ENCODE measurements around the gene CMIP.

Gene CMIP

GRCh38 chr16:81671738-81672597 is 227.4 kb downstream of the CMIP start:
- Histone ChIP-seq H3K9me3 (ENCODE audit: control insufficient read depth, low read length) (no peaks in the 10 kb centered on the region), H3K4me2 (ENCODE audit: low read length) (no peak overlapping the region), H3K4me3 (ENCODE audit: low read depth, low read length) (no peak overlapping the region), H3K9ac (no peak overlapping the region), H3K27ac (no peak overlapping the region), H3K79me2 (no peaks in the 10 kb centered on the region), H3K27me3 (ENCODE audit: control insufficient read depth, insufficient read depth, low read length) (no peaks in the 10 kb centered on the region), H2AFZ (no peak overlapping the region), H3K4me1 (no peaks in the 10 kb centered on the region), H3K36me3 (ENCODE audit: control insufficient read depth, insufficient read depth, low read length) (no peaks in the 10 kb centered on the region)
- TF ChIP-seq, protein P1, sequence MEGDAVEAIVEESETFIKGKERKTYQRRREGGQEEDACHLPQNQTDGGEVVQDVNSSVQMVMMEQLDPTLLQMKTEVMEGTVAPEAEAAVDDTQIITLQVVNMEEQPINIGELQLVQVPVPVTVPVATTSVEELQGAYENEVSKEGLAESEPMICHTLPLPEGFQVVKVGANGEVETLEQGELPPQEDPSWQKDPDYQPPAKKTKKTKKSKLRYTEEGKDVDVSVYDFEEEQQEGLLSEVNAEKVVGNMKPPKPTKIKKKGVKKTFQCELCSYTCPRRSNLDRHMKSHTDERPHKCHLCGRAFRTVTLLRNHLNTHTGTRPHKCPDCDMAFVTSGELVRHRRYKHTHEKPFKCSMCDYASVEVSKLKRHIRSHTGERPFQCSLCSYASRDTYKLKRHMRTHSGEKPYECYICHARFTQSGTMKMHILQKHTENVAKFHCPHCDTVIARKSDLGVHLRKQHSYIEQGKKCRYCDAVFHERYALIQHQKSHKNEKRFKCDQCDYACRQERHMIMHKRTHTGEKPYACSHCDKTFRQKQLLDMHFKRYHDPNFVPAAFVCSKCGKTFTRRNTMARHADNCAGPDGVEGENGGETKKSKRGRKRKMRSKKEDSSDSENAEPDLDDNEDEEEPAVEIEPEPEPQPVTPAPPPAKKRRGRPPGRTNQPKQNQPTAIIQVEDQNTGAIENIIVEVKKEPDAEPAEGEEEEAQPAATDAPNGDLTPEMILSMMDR (IDR thresholded peaks at IDR 0.05) = no peak

- H3K27me3 ChIP-seq (ENCODE audit: control insufficient read depth, insufficient read depth, low read length) = no peaks in the 10 kb centered on the region
- no peaks in the 10 kb centered on the region for H3K79me2 ChIP-seq
- H3K4me1 ChIP-seq = no peaks in the 10 kb centered on the region
- H3K27ac ChIP-seq = no peak overlapping the region
- no peak overlapping the region for H2AFZ ChIP-seq
- no peak overlapping the region for H3K4me3 ChIP-seq (ENCODE audit: low read depth, low read length)
- TF ChIP-seq, protein P1 (IDR thresholded peaks at IDR 0.05) = no peak
- no peaks in the 10 kb centered on the region for H3K36me3 ChIP-seq (ENCODE audit: control insufficient read depth, insufficient read depth, low read length)
- no peak overlapping the region for H3K4me2 ChIP-seq (ENCODE audit: low read length)
- H3K9me3 ChIP-seq (ENCODE audit: control insufficient read depth, low read length) = no peaks in the 10 kb centered on the region
- H3K9ac ChIP-seq = no peak overlapping the region
These were observed 228.8 kb downstream of the CMIP start for GRCh38 chr16:81673432-81673831.

GRCh38 chr16:81675662-81676061 is 231.1 kb downstream of the CMIP start:
- no peaks in the 10 kb centered on the region for H3K79me2 ChIP-seq
- no peak overlapping the region for H3K27ac ChIP-seq
- H3K4me3 ChIP-seq (ENCODE audit: low read depth, low read length) = no peak overlapping the region
- no peaks in the 10 kb centered on the region for H3K4me1 ChIP-seq
- H3K4me2 ChIP-seq (ENCODE audit: low read length) = no peak overlapping the region
- no peaks in the 10 kb centered on the region for H3K9me3 ChIP-seq (ENCODE audit: control insufficient read depth, low read length)
- H3K9ac ChIP-seq = no peak overlapping the region
- H3K27me3 ChIP-seq (ENCODE audit: control insufficient read depth, insufficient read depth, low read length) = no peaks in the 10 kb centered on the region
- no peak overlapping the region for H2AFZ ChIP-seq
- TF ChIP-seq, protein P1 (IDR thresholded peaks at IDR 0.05) = no peak
- no peaks in the 10 kb centered on the region for H3K36me3 ChIP-seq (ENCODE audit: control insufficient read depth, insufficient read depth, low read length)

GRCh38 chr16:81676066-81676882 is 231.7 kb downstream of the CMIP start:
- no peak overlapping the region for H2AFZ ChIP-seq
- no peak overlapping the region for H3K9ac ChIP-seq
- no peaks in the 10 kb centered on the region for H3K4me1 ChIP-seq
- H3K4me3 ChIP-seq (ENCODE audit: low read depth, low read length) = no peak overlapping the region
- TF ChIP-seq, protein P1 (IDR thresholded peaks at IDR 0.05) = no peak
- no peaks in the 10 kb centered on the region for H3K36me3 ChIP-seq (ENCODE audit: control insufficient read depth, insufficient read depth, low read length)
- no peaks in the 10 kb centered on the region for H3K27me3 ChIP-seq (ENCODE audit: control insufficient read depth, insufficient read depth, low read length)
- H3K4me2 ChIP-seq (ENCODE audit: low read length) = no peak overlapping the region
- H3K9me3 ChIP-seq (ENCODE audit: control insufficient read depth, low read length) = no peaks in the 10 kb centered on the region
- no peaks in the 10 kb centered on the region for H3K79me2 ChIP-seq
- H3K27ac ChIP-seq = no peak overlapping the region

All from parathyroid adenoma (tissue), 2 donors.